GM18505 (cell line): ENCODE measurements around the gene LRP1.

Experiments
- ATAC-seq: cut with Tn5 transposase; IDR thresholded peaks from one replicate; pipeline ENCODE4 v1.9.1; 2021; ENCODE audit not compliant: unreplicated experiment
- POLR2A ChIP-seq: IDR thresholded peaks from 4 replicates; pipeline ENCODE4 v1.6.1; 2011; ENCODE audit warnings: borderline replicate concordance; ENCODE audit not compliant: insufficient read depth, insufficient read length; ENCODE audit errors: extremely low read depth

Gene LRP1

DNA sequence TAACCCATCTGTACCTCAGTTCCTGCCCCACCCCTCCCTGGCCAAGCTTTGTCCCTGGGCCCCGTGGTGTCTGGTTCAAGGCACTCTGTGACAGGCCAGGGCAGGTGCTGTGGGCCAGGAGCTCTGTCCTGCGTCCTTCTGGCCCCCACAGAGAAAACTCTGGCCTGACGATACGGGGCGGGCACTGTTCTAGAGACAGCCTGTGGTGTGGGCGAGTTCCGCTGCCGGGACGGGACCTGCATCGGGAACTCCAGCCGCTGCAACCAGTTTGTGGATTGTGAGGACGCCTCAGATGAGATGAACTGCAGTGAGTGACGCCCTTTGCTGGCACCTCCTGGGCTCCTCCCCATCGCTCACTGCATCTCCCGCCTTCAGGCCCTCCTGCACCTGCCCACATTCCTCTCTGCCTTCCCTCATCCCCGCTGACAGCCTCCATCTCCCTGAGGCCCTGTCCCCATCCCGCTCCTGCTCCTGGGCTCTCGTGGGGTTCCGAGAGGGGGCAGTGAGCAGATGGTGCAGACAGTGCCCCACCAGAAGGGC lies 65.5 kb downstream of the LRP1 start:
- ATAC-seq, result no peak
- no peak for TF ChIP-seq POLR2A

GRCh38 chr12:57194253-57194652 lies 66.0 kb downstream of the LRP1 start:
- ATAC-seq, result no peak
- TF ChIP-seq POLR2A, result no peak

DNA sequence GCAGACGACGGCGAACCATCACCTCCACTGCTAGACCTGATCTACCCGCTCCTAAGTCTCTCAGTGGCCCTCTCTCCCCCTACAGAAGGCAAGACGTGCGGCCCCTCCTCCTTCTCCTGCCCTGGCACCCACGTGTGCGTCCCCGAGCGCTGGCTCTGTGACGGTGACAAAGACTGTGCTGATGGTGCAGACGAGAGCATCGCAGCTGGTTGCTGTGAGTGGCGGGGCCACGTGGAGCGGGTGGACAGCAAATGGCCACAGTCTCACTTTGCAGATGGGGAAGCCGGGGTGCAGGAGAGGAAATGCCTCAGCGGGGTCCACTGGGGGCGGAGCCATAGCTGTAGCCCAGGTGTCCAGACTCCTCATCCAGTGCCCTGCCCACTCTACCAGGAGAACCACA lies 66.9 kb downstream of the LRP1 start:
- no peak for ATAC-seq
- TF ChIP-seq POLR2A, result no peak

GRCh38 chr12:57195611-57196371 lies 67.5 kb downstream of the LRP1 start:
- ATAC-seq, result no peak
- TF ChIP-seq POLR2A, result no peak

DNA sequence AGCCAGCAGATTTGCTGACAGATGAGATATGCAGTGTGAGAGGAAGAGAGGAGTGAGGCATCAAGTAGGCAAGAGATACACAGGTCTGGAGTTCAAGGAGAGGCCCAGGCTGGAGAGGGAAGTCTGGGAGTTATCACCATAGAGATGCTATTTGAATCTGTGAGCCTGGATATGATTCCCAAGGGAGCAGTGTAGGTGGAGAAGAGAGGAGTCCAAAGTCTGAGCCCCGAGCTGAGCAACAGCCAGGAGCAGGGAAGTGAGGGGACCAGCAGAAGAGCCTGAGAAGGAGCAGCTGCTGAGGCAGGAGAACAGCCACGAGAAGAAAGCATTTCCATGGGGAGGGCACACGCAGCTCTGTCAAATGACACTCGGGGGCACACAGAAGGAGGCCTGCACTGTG lies 68.2 kb downstream of the LRP1 start:
- ATAC-seq, result no peak
- TF ChIP-seq POLR2A, result no peak

DNA sequence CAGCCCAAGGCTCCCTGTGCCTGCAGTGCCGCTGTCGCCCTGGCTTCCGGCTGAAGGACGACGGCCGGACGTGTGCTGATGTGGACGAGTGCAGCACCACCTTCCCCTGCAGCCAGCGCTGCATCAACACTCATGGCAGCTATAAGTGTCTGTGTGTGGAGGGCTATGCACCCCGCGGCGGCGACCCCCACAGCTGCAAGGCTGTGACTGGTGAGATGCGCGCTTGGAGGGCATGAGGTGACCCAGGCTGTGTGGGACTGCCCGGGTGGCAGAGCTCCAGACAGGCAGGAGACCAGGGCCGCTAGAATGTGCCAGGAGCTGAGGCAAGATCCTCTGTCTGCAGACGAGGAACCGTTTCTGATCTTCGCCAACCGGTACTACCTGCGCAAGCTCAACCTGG lies 68.7 kb downstream of the LRP1 start:
- no peak for ATAC-seq
- TF ChIP-seq POLR2A, result no peak

GRCh38 chr12:57198329-57198728 lies 70.0 kb downstream of the LRP1 start:
- no peak for ATAC-seq
- no peak for TF ChIP-seq POLR2A

DNA sequence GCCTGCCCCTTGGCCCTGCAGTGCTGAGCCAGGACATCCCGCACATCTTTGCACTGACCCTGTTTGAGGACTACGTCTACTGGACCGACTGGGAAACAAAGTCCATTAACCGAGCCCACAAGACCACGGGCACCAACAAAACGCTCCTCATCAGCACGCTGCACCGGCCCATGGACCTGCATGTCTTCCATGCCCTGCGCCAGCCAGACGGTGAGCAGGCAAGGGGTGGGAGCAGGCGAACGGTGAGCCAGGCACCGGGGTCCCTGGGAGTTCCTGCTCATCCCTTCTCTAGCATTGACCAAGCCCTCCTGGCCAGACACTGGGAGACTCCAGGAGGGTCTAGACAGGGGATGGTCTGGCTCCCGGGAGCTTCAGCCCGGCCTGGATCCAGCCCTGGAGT lies 70.9 kb downstream of the LRP1 start:
- TF ChIP-seq POLR2A, result no peak

GRCh38 chr12:57200497-57200896 lies 72.2 kb downstream of the LRP1 start:
- no peak for TF ChIP-seq POLR2A
- no peak for ATAC-seq

More for the DNA sequence above, 70.9 kb downstream of the LRP1 start:
- ATAC-seq, result no peak

DNA sequence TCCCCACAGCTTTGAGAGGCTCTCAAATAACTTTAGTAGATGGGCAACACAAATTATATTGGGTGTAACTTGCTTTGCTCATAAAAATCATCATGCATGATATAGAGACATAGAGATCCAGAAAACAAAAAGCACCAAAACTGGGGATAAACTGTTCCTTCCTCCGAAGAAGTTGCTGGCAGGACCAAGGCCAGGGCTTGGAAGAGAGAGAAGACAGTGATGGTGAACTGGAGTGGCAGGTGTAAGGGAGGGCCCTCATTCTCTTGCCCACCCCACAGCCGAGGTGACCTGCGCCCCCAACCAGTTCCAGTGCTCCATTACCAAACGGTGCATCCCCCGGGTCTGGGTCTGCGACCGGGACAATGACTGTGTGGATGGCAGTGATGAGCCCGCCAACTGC lies 72.9 kb downstream of the LRP1 start:
- ATAC-seq, result no peak
- TF ChIP-seq POLR2A, result no peak

GRCh38 chr12:57201631-57202030 lies 73.3 kb downstream of the LRP1 start:
- no peak for ATAC-seq
- no peak for TF ChIP-seq POLR2A

GRCh38 chr12:57202321-57202720 lies 74.0 kb downstream of the LRP1 start:
- ATAC-seq, result no peak
- no peak for TF ChIP-seq POLR2A

DNA sequence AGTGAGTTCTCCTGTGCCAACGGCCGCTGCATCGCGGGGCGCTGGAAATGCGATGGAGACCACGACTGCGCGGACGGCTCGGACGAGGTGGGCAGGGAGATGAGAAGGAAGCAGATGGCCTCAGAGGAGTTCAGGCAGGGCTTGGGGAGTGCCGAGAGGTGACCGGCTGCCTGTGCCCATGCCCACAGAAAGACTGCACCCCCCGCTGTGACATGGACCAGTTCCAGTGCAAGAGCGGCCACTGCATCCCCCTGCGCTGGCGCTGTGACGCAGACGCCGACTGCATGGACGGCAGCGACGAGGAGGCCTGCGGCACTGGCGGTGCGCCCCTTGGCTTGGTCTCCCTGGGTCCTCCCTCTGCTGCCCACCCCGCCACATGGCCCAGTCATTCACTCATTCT lies 74.9 kb downstream of the LRP1 start:
- ATAC-seq, result no peak
- TF ChIP-seq POLR2A, result no peak

DNA sequence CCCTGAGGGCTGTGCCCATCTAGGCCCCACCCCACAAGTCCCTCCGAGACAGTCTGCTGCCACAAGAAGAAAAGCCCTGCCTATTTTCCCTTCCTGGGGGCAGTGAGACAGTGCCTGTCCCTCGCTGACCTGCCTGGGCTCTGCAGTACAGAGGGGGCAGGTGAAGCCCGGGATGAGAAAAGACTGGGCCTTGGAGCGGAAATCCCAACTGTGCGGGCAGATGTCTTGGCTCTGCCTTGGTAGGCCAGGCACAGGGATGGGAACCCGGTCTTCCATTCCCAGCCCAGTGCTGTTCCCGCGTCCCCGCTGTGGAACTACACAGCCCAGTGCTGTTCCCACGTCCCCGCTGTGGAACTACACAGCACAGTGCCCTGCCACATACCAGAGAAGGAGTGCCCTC lies 75.5 kb downstream of the LRP1 start:
- TF ChIP-seq POLR2A, result no peak

More for the DNA sequence above, 75.5 kb downstream of the LRP1 start:
- no peak for ATAC-seq
